NCI-H226 (cell line): ENCODE data around the gene FBXL19.

ENCODE experiments used
- DNase-seq: peaks from one replicate; pipeline ENCODE4 v3.0.0-alpha.2; 2015

The FBXL19 gene

GRCh38 chr16:30991052-30991451 is 67.7 kb downstream of the FBXL19 start:
- no peak for DNase-seq

DNA sequence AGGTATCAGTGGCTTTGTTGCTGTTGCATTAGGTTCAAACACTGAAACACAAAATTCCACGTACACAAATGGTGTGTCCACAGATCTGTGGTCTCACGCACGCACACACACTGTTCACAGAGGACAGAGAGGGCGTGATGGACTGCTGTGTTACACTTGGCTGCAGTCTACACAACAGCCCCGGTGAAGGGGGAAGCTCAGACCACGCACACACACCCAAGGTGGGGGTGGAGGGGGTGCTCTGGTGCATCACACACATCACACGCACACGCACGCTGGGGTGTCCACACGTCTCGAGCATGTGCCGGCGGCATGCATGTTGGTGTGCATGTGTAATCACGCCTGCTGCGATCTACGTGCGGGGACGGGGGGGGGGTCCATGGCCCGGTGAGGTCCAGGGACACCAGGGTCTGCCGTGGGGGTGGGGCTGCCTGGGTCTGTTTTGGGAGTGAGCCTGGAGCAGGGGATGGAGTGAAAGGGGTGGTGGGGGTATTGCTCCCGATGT is 69.0 kb downstream of the FBXL19 start:
- DNase-seq = no peak

- no peak for DNase-seq
These were observed 69.8 kb downstream of the FBXL19 start for GRCh38 chr16:30992931-30993816.

- no peak for DNase-seq
These were observed 72.6 kb downstream of the FBXL19 start for GRCh38 chr16:30995927-30996323.

DNA sequence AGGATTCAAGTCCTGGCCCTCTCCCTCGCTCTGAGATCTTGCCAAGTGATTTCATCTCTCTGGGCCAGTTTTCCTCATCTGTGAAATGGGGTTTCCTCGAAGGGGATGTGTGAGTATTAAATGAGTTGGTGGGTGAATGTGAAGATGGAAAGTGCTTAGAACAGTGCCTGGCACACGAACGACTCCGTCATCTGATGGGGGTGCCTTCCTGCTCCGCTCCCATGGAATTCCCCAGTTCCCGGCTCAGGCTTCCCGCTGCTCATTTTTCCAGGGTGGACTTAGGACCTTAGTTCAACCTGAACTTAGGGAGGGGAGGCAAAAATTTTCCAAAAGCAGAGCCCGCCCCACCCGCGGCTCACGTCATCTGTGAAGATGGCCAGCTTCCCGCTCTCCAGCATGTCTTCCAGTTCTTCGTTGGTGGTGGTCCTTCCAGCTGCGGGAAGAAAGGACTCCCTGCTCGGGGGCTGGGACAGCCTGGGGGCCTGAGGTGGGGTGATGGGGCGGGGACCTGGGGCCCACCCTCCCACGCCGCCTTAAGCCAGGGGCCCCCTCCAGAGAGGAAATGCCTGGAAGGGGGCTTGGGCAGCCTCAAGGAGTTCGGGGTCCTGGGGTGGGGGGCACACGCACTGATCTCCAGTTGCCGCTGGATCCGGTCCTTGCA is 73.1 kb downstream of the FBXL19 start:
- DNase-seq = peak; percentile 87

GRCh38 chr16:30996985-30997724 is 73.8 kb downstream of the FBXL19 start:
- peak; percentile 98 for DNase-seq

GRCh38 chr16:30997725-30998711 is 74.6 kb downstream of the FBXL19 start:
- peak; percentile 98 for DNase-seq
